Erythroblast (primary cell): Measurements from ENCODE around the gene TRDMT1.

ENCODE experiments used
- GATA1 ChIP-seq: IDR thresholded peaks from 2 replicates; pipeline ENCODE4 v1.6.1; 2011; ENCODE audit warnings: low read depth, mild to moderate bottlenecking, control low read depth, low read length, moderate library complexity
- POLR2A ChIP-seq: IDR thresholded peaks from 2 replicates; pipeline ENCODE4 v1.6.1; 2011; ENCODE audit warnings: mild to moderate bottlenecking, low read length

DNA sequence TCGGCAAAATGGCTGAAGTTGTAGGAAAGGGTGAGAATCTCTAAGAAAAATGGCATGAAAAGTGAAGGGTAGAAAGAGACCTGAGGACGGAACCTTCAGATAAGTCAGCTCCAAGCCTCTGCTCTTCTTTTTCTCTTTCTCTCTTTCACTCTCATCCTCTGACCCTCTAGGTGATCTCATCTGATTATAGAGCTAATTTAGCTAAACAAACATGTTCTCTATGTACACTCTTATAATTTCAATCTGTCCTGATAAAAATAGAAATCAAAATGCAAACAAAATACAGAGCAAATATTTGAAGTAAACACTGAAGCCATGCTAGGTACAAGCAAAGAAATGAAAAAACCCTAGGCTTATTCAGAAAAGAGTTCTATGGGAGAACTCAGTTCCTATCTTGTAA is 57.4 kb downstream of the TRDMT1 start:
- TF ChIP-seq POLR2A = no peak
- TF ChIP-seq GATA1 = no peak
